HCT116 (cell line): ENCODE results near the gene ZNF333. TPM values are rescaled to one million over a fixed set of nuclear protein-coding genes. Genes with fewer than 3 reads are reported as not detected.
"Not testable (repeated sequence)": the region's sequence is repeated elsewhere in the genome, so short reads cannot be mapped to it uniquely, and the experiment has no call there.

Experiments used
- ATAC-seq: fragments of 200-7000 bp; cut with Tn5 transposase; 2 replicates; pipeline ENCODE4 v1.9.1; 2020; ENCODE audit warnings: mild to moderate bottlenecking, moderate library complexity
- BruUV-seq: library from RNA; stranded (reverse); fragments of 400-500 nt; replicated peaks from 2 replicates; lab custom pipeline; 2021; lab: Mats Ljungman, UMichigan
- CTCF ChIA-PET: fragments of 300-600 bp; sonication (Branson Sonifier 250); formaldehyde crosslinking; loops from one replicate; lab custom pipeline; 2021; ENCODE audit warnings: antibody characterized with exemption; lab: Charles Lee
- POLR2A ChIA-PET: fragments of 300-600, 350-600 bp; sonication (Branson Sonifier 250); formaldehyde crosslinking; loops from one replicate; lab custom pipeline; 2021; ENCODE audit warnings: antibody characterized with exemption; lab: Charles Lee
- RAD21 ChIA-PET, 2 experiments: fragments of 300-600 bp; sonication (Branson Sonifier 250); formaldehyde crosslinking; loops; one replicate each; lab custom pipeline; 2023; ENCODE audit warnings: low total read pairs in 2 of 2; ENCODE audit not compliant: uncharacterized antibody in 2 of 2, unreplicated experiment in 2 of 2, low non-redundant PET in 1 of 2; lab: Charles Lee
- DNase-seq: peaks from one replicate; pipeline ENCODE4 v3.0.0-alpha.2; 2010; ENCODE audit warnings: low read depth, low spot score
- H2AFZ ChIP-seq: fragments of 200-600 bp; shearing (Covaris generic), sonication (generic); 2 replicates; pipeline ENCODE4 v1.6.1; 2017; ENCODE audit warnings: low read depth, mixed run types, mixed read lengths, antibody characterized with exemption, low read length; ENCODE audit not compliant: poor library complexity, severe bottlenecking
- H3K27ac ChIP-seq: 2 replicates; pipeline ENCODE4 v1.5.1; 2012; ENCODE audit warnings: low read depth, low read length
- H3K27me3 ChIP-seq: fragments of 200-600 bp; sonication (generic); 2 replicates; pipeline ENCODE4 v1.6.1; 2016; ENCODE audit warnings: mixed run types, low read length, mixed read lengths; ENCODE audit not compliant: insufficient read depth
- H3K36me3 ChIP-seq, 2 experiments: fragments of 200-500 bp in 1 of 2; fragments of 200-600 bp in 1 of 2; sonication (Bioruptor generic) in 1 of 2; sonication (generic) in 1 of 2; 2 replicates each; pipeline versions ENCODE4 v1.5.1 to v1.6.1; 2014 to 2016; ENCODE audit warnings: low read length in 2 of 2, inconsistent platforms in 1 of 2, mixed read lengths in 1 of 2, mixed run types in 1 of 2; ENCODE audit not compliant: insufficient read depth in 2 of 2, control insufficient read depth in 1 of 2
- H3K4me1 ChIP-seq, 2 experiments: fragments of 200-600 bp in 1 of 2; sonication (generic) in 1 of 2; 2 replicates each; pipeline versions ENCODE4 v1.5.1 to v1.6.1; 2012 to 2017; ENCODE audit warnings: low read length in 2 of 2, inconsistent platforms in 1 of 2, mild to moderate bottlenecking in 1 of 2, mixed read lengths in 1 of 2, mixed run types in 1 of 2, moderate library complexity in 1 of 2; ENCODE audit not compliant: insufficient read depth in 2 of 2, control insufficient read depth in 1 of 2
- H3K4me2 ChIP-seq: fragments of 200-600 bp; sonication (generic); 2 replicates; pipeline ENCODE4 v1.6.1; 2017; ENCODE audit warnings: mixed run types, low read length, mixed read lengths
- H3K4me3 ChIP-seq, 2 experiments: fragments of 200-600 bp in 1 of 2; sonication (generic) in 1 of 2; replicated peaks in 1 of 2; 2 replicates each; pipeline ENCODE4 v1.5.1; 2011 to 2016; ENCODE audit warnings: low read length in 2 of 2, control low read depth in 1 of 2, low read depth in 1 of 2, mild to moderate bottlenecking in 1 of 2, mixed read lengths in 1 of 2, mixed run types in 1 of 2
- H3K79me2 ChIP-seq: fragments of 200-600 bp; sonication (generic); 2 replicates; pipeline ENCODE4 v1.6.1; 2017; ENCODE audit warnings: mild to moderate bottlenecking, mixed run types, low read length, moderate library complexity, mixed read lengths; ENCODE audit not compliant: insufficient read depth
- H3K9ac ChIP-seq: fragments of 200-600 bp; sonication (generic); 2 replicates; pipeline ENCODE4 v1.6.1; 2016; ENCODE audit warnings: low read length, mixed read lengths
- H3K9me2 ChIP-seq: fragments of 200-600 bp; sonication (generic), shearing (Covaris generic); 2 replicates; pipeline ENCODE4 v1.6.1; 2017; ENCODE audit warnings: mixed run types, mild to moderate bottlenecking, moderate library complexity; ENCODE audit not compliant: insufficient read depth
- H3K9me3 ChIP-seq, 2 experiments: fragments of 200-500 bp in 1 of 2; fragments of 200-600 bp in 1 of 2; sonication (Bioruptor generic) in 1 of 2; sonication (generic) in 1 of 2; 2 replicates each; pipeline ENCODE4 v1.6.1; 2014 to 2017; ENCODE audit warnings: low read length in 2 of 2, mixed read lengths in 2 of 2, inconsistent platforms in 1 of 2, low read depth in 1 of 2, mild to moderate bottlenecking in 1 of 2, mixed run types in 1 of 2, moderate library complexity in 1 of 2; ENCODE audit not compliant: control insufficient read depth in 1 of 2, insufficient read depth in 1 of 2
- H4K20me1 ChIP-seq: fragments of 200-600 bp; sonication (generic), shearing (Covaris generic); 2 replicates; pipeline ENCODE4 v1.6.1; 2017; ENCODE audit warnings: mixed run types, mild to moderate bottlenecking, moderate library complexity; ENCODE audit not compliant: insufficient read depth
- CTCF ChIP-seq, 3 experiments: fragments of 200-600 bp in 1 of 3; sonication (generic) in 1 of 3; IDR thresholded peaks in 2 of 3; conservative IDR thresholded peaks in 1 of 3; 2 replicates each; pipeline ENCODE4 v1.5.1; 2012 to 2017; ENCODE audit warnings: low read depth in 2 of 3, low read length in 2 of 3, antibody characterized with exemption in 1 of 3, borderline replicate concordance in 1 of 3, control low read depth in 1 of 3, mild to moderate bottlenecking in 1 of 3, mixed read lengths in 1 of 3, mixed run types in 1 of 3, moderate library complexity in 1 of 3; ENCODE audit not compliant: insufficient read depth in 1 of 3
- ELF1 ChIP-seq: IDR thresholded peaks from 2 replicates; pipeline ENCODE4 v1.6.1; 2012; ENCODE audit warnings: low read depth, borderline replicate concordance
- FOSL1 ChIP-seq: IDR thresholded peaks from 2 replicates; pipeline ENCODE4 v1.6.1; 2012; ENCODE audit warnings: low read depth
- POLR2AphosphoS5 ChIP-seq: IDR thresholded peaks from 2 replicates; pipeline ENCODE4 v1.6.1; 2011; ENCODE audit warnings: mild to moderate bottlenecking, low read depth, low read length, moderate library complexity
- TCF7L2 ChIP-seq: IDR thresholded peaks from 2 replicates; pipeline ENCODE4 v1.7.0; 2011; ENCODE audit warnings: borderline replicate concordance, inconsistent platforms; ENCODE audit not compliant: insufficient read depth, insufficient read length; ENCODE audit errors: extremely low read depth
- intact Hi-C: fragments of 100-400 bp; cut with micrococcal nuclease; formaldehyde crosslinking; loops from 2 replicates; pipeline ENCODE4 v1.10.0; 2022
- total RNA-seq: library from RNA; stranded (reverse); gene quantifications from one replicate; pipeline ENCODE4 v1.2.1, GENCODE V29; 2021; ENCODE audit not compliant: unreplicated experiment

ZNF333 gene
- total RNA-seq, 1 experiment from 2014 or later, result 9.2 TPM

- H3K9me3 ChIP-seq, intact Hi-C loops: not testable (repeated sequence)
Measured at GRCh38 chr19:14781713-14782536, 92.1 kb downstream of the ZNF333 start.

GRCh38 chr19:14782626-14783409 is 93.0 kb downstream of the ZNF333 start:
- intact Hi-C loops, result no loop called here
- Histone ChIP-seq H3K9me3 (no peaks in the 10 kb centered on the region), H3K4me1 (peaks cover 14 to 24% of the 10 kb centered on the region in 2 experiments; a peak in 3 of 4 replicates), H3K36me3 (no peaks in the 10 kb centered on the region), H3K4me3 (no peak overlapping the region), H3K9me2 (no peaks in the 10 kb centered on the region), H3K9ac (no peak overlapping the region), H3K27ac (no peak overlapping the region), H2AFZ (no peak overlapping the region), H4K20me1 (no peaks in the 10 kb centered on the region), H3K79me2 (no peaks in the 10 kb centered on the region), H3K27me3 (no peaks in the 10 kb centered on the region), H3K4me2 (no peak overlapping the region)
- ATAC-seq, result no peak
- RAD21 ChIA-PET, result no interaction called here
- POLR2A ChIA-PET, result no interaction called here
- DNase-seq, result no peak
- CTCF ChIA-PET, result no interaction called here
- no TSS peak for BruUV-seq
- TF ChIP-seq FOSL1, result no peak
- no peak for TF ChIP-seq POLR2AphosphoS5
- no peak for TF ChIP-seq CTCF (IDR thresholded peaks at IDR 0.05 in 2 of 3, conservative IDR thresholded peaks at IDR 0.05 in 1 of 3; ENCODE audit: borderline replicate concordance in 1 of 3, insufficient read depth in 1 of 3, low read depth in 2 of 3, low read length in 2 of 3)
- TF ChIP-seq ELF1, result no peak
- TF ChIP-seq TCF7L2, result no peak

More at GRCh38 chr19:14781713-14782536, 92.1 kb downstream of the ZNF333 start:
- H3K9ac ChIP-seq, H3K4me2 ChIP-seq, H3K4me3 ChIP-seq, CTCF ChIA-PET, BruUV-seq, H3K27ac ChIP-seq, H4K20me1 ChIP-seq, H3K27me3 ChIP-seq, H3K36me3 ChIP-seq, H3K9me2 ChIP-seq, ATAC-seq, DNase-seq, POLR2A ChIA-PET, RAD21 ChIA-PET, H2AFZ ChIP-seq, H3K79me2 ChIP-seq: not testable (repeated sequence)
- H3K4me1 ChIP-seq, result peaks cover 18 to 28% of the 10 kb centered on the region in 2 experiments; a peak in 3 of 4 replicates
